Vagina (tissue), 2 donors: Measurements from ENCODE around the gene SCN2A.

Experiments
- POLR2AphosphoS5 ChIP-seq, 2 donors: sonication (generic); formaldehyde crosslinking; IDR thresholded peaks; one replicate each; pipeline ENCODE4 v1.9.0; 2017; ENCODE audit warnings: antibody characterized with exemption in 2 of 2, mild to moderate bottlenecking in 2 of 2, low read depth in 1 of 2; ENCODE audit not compliant: insufficient read depth in 1 of 2
- TF ChIP-seq, protein P1 (sequence below), 3 experiments: fragments of 450-650 bp in 2 of 3; fragments of 200-600 bp in 1 of 3; sonication (generic) in 1 of 3; IDR thresholded peaks; one replicate each; pipeline ENCODE4 v1.5.1; 2017 to 2019; ENCODE audit warnings: antibody characterized with exemption in 3 of 3, mild to moderate bottlenecking in 2 of 3, moderate library complexity in 2 of 3

GRCh38 chr2:165425556-165425955 lies 186.3 kb downstream of the SCN2A start:
- TF ChIP-seq POLR2AphosphoS5 (IDR thresholded peaks at IDR 0.05; ENCODE audit: insufficient read depth in 1 of 2, low read depth in 1 of 2) = no peak
- TF ChIP-seq, protein P1, sequence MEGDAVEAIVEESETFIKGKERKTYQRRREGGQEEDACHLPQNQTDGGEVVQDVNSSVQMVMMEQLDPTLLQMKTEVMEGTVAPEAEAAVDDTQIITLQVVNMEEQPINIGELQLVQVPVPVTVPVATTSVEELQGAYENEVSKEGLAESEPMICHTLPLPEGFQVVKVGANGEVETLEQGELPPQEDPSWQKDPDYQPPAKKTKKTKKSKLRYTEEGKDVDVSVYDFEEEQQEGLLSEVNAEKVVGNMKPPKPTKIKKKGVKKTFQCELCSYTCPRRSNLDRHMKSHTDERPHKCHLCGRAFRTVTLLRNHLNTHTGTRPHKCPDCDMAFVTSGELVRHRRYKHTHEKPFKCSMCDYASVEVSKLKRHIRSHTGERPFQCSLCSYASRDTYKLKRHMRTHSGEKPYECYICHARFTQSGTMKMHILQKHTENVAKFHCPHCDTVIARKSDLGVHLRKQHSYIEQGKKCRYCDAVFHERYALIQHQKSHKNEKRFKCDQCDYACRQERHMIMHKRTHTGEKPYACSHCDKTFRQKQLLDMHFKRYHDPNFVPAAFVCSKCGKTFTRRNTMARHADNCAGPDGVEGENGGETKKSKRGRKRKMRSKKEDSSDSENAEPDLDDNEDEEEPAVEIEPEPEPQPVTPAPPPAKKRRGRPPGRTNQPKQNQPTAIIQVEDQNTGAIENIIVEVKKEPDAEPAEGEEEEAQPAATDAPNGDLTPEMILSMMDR (IDR thresholded peaks at IDR 0.05) = no peak
